Measurements from ENCODE around the gene SH3BP1.

Gene SH3BP1

DNA sequence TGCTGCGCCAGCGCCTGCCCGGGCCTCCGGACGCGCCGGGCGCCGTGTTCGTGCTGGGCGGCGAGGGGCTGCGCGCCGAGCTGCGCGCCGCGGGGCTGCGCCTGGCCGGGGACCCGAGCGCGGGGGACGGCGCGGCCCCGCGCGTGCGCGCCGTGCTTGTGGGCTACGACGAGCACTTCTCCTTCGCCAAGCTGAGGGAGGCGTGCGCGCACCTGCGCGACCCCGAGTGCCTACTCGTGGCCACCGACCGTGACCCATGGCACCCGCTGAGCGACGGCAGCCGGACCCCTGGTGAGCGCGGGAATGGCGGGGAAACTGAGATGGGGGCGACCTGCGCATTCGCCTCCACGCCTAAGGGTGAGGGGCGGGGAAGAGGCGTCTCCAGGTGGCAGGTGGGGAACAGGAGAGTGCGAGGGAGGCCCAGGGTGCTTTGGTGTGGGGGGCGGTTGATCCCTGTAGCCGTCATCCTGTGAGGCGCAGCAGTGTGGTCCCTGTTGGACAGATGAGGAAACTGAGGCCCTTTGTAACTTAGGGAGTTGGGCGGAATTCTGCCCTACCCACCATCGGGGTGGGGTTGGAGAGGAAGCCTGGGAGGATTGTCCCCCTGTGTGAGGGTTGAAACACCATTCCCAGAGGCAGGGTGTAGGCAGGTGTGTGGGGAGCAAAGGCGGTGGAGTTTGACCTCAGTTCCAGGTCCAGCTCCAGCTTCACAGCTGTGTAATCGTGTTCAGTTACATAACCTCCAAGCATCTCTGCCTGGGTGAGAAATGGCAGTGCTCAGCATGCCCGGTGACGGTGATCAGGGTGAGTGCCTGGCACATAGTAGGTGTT lies 19.8 kb downstream of the SH3BP1 start:
- FAIRE-seq, result no peak

DNA sequence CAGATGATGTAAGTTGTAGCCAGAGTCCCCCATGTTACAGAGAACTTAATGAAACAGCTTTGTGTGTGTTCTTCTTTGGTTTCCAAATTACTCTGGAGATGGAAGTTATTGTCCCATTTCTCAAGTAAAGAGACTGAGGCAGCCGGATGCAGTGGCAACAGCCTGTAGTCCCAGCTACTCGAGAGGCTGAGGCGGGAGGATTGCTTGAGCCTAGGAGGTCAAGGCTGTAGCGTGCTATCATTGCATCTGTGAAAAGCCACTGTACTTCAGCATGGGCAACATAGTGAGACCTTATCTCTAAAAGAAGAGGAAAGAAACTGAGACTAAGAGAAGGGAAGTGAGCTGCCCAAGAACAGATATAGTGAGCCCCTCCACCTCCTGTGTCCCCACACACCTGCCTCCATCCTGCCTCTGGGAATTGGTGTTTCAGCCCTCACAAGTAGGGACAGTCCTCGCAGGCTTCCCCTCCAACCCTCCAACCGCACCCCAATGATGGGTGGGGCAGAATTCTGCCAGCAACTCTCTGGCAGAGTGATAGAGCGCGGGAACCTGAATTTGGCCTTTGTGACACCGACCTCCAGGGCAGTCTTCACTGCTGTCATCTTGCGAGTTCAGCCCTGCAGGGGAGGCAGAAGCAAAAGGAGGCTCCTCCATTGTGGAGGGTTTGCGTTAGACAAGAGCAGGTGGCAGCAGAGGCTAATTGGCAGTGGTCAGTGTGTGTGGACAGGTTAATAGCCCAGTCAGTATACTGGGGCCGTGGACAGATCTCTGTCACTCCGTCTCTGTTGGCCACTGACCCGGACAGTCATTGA lies 20.6 kb downstream of the SH3BP1 start:
- FAIRE-seq, result no peak

- FAIRE-seq, result no peak
Measured at GRCh38 chr22:37660709-37661045, 21.2 kb downstream of the SH3BP1 start.

DNA sequence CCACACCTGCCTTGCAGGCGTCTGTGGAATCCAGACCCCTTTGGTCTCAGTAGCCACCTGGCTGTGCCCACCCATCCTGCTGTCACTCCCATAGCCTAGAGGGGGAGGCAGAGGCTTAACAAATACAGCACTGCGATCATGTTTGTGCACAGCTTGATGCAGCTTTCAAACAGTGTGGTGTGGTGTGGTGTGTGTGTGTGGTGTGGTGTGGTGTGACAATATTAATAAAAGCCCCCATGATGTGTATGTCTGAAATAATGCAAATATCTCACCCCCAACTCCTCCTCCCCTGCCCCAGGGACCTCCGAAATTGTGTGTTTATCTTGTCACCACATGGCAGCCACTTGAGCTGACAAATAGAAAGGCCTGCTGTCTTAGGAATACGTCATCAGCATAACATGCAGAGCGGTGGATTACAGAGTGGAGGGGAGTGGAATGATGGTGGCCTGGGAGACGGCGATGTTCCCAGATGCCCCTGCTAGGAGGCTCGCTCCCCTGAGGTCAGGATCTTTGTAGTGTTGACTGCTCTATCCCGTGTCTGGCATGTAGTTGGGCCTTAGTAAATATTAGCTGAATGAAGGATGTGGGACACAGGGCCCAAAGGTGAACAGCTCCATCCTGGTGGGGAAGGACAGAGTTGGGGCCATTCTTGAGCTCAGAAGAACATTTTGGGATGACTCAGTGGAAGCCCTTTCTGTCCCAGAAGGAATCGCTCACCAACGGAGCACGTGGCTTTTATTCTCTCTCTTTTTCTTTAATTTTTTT lies 21.9 kb downstream of the SH3BP1 start:
- no peak for FAIRE-seq

GRCh38 chr22:37662039-37662438 lies 22.6 kb downstream of the SH3BP1 start:
- FAIRE-seq, result no peak

GRCh38 chr22:37663521-37664140 lies 24.2 kb downstream of the SH3BP1 start:
- FAIRE-seq, result no peak

- no peak for FAIRE-seq
Measured at GRCh38 chr22:37664249-37665101, 25.0 kb downstream of the SH3BP1 start.

GRCh38 chr22:37665487-37665886 lies 26.0 kb downstream of the SH3BP1 start:
- no peak for FAIRE-seq

DNA sequence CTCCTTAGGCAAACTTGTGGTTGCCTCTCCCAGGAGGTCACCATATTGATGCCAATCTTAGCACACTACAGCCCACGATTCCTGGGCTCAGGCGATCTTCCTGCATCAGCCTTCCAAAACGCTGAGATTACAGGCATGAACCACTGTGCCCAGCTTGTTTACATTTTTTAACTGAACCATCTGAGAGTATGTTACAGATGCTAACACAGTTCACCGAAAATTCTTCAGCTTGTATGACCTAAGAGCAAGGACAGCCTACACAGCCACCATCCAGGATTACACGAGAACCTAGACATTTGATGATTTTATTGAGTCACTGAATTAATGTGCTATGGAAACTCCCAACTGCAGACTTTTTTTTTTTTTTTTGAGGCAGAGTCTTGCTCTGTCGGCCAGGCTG lies 30.1 kb downstream of the SH3BP1 start:
- FAIRE-seq, result no peak

- no peak for FAIRE-seq
Measured at GRCh38 chr22:37672206-37672919, 32.9 kb downstream of the SH3BP1 start.

DNA sequence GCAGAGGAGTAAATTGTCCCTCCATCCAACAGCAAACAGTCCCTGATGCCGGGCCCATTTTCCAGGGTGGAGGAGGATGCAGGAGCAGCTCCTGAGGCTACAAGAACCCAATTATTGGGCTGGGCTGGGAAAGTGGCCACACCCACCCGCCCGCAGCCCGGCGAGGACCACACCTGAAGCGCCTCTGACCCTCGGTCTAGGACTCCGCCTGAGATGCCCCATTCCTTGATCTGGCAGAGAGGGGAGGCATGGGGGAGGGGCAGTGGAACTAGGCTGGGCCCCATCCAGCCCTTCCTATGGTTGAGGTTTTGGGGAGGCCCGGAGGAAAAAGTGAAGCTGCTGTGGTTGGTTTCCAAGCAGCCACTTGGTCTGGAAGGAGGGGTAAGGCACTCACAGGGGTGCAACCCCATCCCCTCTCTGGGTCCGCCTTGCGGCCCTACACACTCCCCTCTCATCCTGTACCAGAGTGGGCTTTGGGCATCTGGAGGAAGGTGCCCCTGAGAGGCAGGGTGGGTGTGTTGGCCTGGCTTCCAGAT lies 33.5 kb downstream of the SH3BP1 start:
- no peak for FAIRE-seq

DNA sequence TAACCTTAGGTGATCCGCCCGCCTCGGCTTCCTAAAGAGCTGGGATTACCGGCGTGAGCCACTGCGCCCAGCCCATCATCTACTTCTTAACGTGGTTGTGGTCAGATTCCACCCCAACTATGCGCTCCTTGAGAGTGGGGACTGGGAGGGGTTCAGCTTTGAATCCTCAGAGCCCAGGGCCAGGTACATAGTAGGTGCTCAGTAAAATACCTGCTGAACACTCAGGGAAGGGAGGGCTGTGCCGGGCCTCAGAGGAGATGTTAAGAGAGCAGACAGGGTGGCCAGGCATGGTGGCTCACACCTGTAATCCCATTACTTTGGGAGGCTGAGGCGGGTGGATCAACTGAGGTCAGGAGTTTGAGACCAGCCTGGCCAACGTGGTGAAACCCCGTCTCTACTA lies 34.8 kb downstream of the SH3BP1 start:
- no peak for FAIRE-seq

DNA sequence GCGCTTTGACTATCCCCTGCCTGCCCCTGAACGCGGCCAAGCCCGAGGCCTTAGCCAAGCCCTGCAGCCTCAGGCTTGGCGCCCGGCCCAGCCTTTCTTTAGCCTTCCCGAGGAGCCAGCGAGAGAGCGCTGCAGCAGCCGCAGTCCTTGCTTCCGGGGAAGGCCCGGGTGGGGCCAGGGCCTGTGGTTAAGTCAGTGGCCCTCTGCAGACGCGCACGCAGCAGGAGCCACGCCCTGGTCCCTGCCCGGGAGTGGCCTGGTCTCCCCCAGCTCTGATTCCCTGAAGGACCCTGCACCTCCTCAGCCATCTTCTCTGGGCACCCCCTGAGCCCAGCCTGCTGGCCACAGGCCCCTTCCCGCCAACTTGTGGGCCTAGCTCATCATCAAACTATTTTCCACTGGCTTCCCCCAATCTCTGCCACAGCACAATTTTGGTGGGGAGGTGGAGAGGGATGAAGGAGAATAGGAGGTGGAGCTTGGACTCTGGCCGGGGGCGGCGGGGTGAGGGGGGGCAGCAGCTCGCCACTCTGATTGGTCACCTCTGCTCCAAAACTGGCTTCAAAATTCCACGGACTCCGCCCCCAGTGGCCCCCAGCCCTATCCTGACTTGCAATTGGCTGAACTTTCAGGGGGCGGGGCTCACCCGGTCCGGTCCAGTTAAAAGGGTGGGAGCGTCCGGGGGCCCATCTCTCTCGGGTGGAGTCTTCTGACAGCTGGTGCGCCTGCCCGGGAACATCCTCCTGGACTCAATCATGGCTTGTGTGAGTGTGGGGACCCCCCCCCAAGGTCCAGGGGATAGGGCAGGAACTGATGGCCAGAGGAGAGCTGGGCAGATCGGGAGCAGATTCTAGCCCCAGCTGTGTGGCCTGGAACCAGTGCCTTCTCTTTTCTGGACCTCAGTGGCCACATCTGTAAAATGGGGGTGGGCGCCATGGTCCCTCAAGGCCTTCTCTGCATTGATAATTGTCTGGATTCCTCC lies 35.8 kb downstream of the SH3BP1 start, which contains the start of gene LGALS1:
LGALS1 (plus strand) TSS at position 686 of the 979 bp plus-strand sequence; CDS start at position 753, 67 bp downstream.
- peak; percentile 98 for FAIRE-seq

DNA sequence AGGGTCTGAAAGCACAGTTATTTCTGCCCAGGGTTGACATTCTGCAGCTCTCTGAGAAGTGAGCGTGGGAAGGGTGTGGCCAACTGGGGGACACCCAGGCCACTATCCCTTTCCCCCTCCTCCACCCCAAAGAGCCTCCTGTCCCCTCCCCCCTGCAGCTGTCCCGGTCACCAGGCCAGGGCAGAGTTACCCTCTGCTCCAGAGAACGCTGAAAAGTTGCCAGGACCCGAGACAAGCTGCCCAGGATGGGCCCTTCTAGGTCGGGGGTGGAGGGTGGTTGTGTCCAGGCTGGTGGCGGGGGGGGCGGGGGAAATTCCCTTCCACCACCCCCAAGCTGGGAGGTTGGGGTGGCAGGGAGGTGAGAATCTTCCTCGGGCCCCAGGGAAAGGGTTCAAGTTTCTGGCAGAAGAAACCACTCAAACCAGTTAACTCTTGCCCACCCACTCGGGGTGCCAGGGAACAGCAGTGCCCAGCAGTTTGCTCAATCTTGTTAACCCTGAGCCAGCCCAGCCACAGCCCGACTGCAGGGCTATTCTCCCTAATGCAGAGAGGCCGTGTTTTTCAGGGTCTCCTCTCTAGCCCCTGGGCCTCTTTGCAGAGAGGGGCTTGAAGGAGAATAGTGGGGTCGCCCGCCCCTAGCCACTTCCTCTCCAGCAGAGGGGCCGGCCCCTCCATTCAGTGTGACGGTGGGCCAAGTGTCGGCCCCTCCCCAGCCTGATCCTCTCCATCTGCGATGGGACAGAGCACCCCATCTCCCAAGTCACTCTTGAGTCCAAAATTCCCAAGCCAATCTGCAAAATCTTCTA lies 36.7 kb downstream of the SH3BP1 start:
- no peak for FAIRE-seq

DNA sequence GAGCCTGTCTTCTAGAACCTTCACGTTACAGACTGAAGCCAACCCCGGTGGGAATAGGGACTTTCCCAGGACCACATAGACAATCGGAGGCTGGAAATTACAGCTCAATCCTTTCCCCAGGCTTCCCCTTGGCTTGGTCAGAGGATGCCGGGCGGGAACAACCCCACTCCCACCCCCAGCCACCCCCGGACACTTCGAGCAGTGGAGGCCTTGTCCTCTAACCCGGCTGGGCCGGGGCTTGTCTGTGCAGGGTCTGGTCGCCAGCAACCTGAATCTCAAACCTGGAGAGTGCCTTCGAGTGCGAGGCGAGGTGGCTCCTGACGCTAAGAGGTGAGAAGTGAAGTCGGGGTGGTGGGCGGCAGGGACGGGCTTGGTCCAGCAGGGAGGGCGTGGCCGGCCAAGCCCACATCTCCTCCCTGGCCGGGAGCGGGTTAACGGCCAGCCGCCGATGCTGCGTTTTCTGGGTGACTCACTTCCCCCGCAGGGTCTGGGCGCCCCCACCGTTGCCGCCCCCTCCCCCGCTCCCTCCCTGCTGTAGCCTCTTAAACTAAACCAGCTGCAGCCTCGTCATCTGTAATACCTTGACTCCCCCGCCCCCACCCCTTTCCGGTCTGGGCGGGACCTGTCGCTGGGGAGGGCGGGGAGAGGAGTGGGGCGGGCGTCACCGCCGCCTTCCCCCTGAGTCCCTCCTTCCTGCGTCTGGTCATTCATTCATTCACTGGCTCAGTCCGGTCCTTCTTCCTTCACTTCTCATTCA lies 37.4 kb downstream of the SH3BP1 start:
- FAIRE-seq, result peak; percentile 19

- no peak for FAIRE-seq
Measured at GRCh38 chr22:37677493-37677974, 38.1 kb downstream of the SH3BP1 start.

- no peak for FAIRE-seq
Measured at GRCh38 chr22:37678372-37678771, 38.9 kb downstream of the SH3BP1 start.

GRCh38 chr22:37679670-37680069 lies 40.2 kb downstream of the SH3BP1 start:
- no peak for FAIRE-seq

All from A204.1 (cell line).